ENCODE measurements around the gene BCL2L11. TPM values are rescaled to one million over a fixed set of nuclear protein-coding genes. Genes with fewer than 3 reads are reported as not detected.

The BCL2L11 gene
- total RNA-seq, 6 donors from 2014 or later = 14.8 to 76.5 (median 31.4) TPM

- DNase-seq = no peak
- H3K27me3 ChIP-seq = no peaks in the 10 kb centered on the region
- peaks cover 4 to 16% (median 9%) of the 10 kb centered on the region in 4 donors for H3K36me3 ChIP-seq
- H3K9me3 ChIP-seq = no peaks in the 10 kb centered on the region
- no peak for ATAC-seq (ENCODE audit: low FRiP score in 2 of 2)
- WGBS, 2 donors = 77 to 86% methylated on average over 9 of the region's 9 CpGs
- peaks cover 7 to 12% (median 7%) of the 10 kb centered on the region in 4 donors for H3K4me1 ChIP-seq
- TF ChIP-seq POLR2A (IDR thresholded peaks at IDR 0.05) (no peak), EP300 (IDR thresholded peaks at IDR 0.05) (no peak), POLR2AphosphoS5 (IDR thresholded peaks at IDR 0.05) (no peak)
- TF ChIP-seq, protein P1, sequence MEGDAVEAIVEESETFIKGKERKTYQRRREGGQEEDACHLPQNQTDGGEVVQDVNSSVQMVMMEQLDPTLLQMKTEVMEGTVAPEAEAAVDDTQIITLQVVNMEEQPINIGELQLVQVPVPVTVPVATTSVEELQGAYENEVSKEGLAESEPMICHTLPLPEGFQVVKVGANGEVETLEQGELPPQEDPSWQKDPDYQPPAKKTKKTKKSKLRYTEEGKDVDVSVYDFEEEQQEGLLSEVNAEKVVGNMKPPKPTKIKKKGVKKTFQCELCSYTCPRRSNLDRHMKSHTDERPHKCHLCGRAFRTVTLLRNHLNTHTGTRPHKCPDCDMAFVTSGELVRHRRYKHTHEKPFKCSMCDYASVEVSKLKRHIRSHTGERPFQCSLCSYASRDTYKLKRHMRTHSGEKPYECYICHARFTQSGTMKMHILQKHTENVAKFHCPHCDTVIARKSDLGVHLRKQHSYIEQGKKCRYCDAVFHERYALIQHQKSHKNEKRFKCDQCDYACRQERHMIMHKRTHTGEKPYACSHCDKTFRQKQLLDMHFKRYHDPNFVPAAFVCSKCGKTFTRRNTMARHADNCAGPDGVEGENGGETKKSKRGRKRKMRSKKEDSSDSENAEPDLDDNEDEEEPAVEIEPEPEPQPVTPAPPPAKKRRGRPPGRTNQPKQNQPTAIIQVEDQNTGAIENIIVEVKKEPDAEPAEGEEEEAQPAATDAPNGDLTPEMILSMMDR (IDR thresholded peaks at IDR 0.05) = no peak
- no peak overlapping the region for H3K4me3 ChIP-seq
- H3K27ac ChIP-seq = no peak overlapping the region
Observed at GRCh38 chr2:111167076-111167862, 46.6 kb downstream of the BCL2L11 start.

DNA sequence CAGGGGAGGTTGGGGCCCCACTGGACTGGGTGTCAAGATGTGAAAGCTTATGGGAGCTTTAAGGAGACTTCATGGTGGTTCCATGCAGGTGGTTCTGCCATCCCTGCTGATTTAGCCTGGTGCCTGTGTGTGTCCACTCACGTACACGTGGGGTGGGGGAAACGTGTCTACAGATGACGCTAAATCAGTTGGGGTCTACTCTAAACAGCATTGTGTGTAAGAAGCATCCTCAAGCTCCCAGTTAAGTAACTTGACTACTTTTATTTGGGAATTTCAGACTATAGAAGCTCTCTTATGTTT lies 47.1 kb downstream of the BCL2L11 start:
- peaks cover 3 to 7% (median 5%) of the 10 kb centered on the region in 4 donors for H3K4me1 ChIP-seq
- no peak overlapping the region for H3K27ac ChIP-seq
- DNase-seq = no peak
- TF ChIP-seq, protein P1 (IDR thresholded peaks at IDR 0.05) = no peak
- TF ChIP-seq POLR2A (IDR thresholded peaks at IDR 0.05) (no peak), POLR2AphosphoS5 (IDR thresholded peaks at IDR 0.05) (no peak), EP300 (IDR thresholded peaks at IDR 0.05) (no peak)
- no peaks in the 10 kb centered on the region for H3K27me3 ChIP-seq
- ATAC-seq (ENCODE audit: low FRiP score in 2 of 2) = no peak
- H3K9me3 ChIP-seq = no peaks in the 10 kb centered on the region
- WGBS, 2 donors = 88 to 92% methylated on average over 4 of the region's 4 CpGs
- H3K36me3 ChIP-seq = peaks cover 4 to 16% (median 9%) of the 10 kb centered on the region in 4 donors
- H3K4me3 ChIP-seq = no peak overlapping the region

DNA sequence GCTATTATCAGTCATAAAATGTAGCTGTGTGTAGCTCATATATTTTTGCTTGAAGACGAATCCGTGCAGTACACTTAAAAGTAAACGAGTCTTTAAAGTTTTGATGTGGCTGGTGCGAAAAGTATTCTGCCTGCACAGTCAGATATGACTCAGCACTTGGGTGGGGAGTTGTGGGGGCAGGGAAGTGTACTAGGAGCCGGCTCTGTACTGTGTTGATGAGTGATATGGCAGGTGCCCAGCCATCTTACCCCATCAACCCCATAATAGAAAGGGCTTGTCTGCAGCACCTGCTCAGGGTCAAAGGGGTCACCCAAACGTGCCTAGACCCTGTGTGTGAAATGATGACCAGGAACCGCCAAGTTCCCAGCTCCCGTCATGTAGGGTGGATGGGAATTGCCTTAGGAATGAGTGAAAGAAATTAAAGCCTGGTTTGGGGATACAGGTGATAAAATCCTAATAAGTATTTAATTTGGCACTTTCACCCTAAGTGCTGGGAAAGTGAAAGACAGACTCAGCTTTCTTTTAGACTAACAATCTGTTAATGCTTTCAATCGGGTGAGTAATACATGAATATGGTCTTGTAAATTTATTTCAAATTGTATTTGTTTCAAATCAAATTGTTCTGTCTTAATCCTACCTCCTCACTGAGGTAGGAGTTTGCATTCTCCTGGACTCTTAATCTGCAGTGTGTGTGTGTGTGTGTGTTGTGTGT lies 48.0 kb downstream of the BCL2L11 start:
- TF ChIP-seq, protein P1 (IDR thresholded peaks at IDR 0.05) = no peak
- TF ChIP-seq POLR2A (IDR thresholded peaks at IDR 0.05) (no peak), POLR2AphosphoS5 (IDR thresholded peaks at IDR 0.05) (no peak), EP300 (IDR thresholded peaks at IDR 0.05) (no peak)
- ATAC-seq (ENCODE audit: low FRiP score in 2 of 2) = peak; percentile 16 to 71
- H3K36me3 ChIP-seq = peaks cover 4 to 16% (median 9%) of the 10 kb centered on the region in 4 donors
- H3K9me3 ChIP-seq = no peaks in the 10 kb centered on the region
- H3K27me3 ChIP-seq = no peaks in the 10 kb centered on the region
- no peak overlapping the region for H3K4me3 ChIP-seq
- no peak overlapping the region for H3K27ac ChIP-seq
- WGBS, 2 donors = 44 to 53% methylated on average over 9 of the region's 9 CpGs
- no peaks in the 10 kb centered on the region for H3K4me1 ChIP-seq
- no peak for DNase-seq

GRCh38 chr2:111169268-111169667 lies 48.6 kb downstream of the BCL2L11 start:
- 59 to 69% methylated on average over 2 of the region's 2 CpGs for WGBS, 2 donors

More at GRCh38 chr2:111169268-111169667, 48.6 kb downstream of the BCL2L11 start:
- no peak for DNase-seq
- H3K4me3 ChIP-seq = no peak overlapping the region
- no peak overlapping the region for H3K27ac ChIP-seq
- H3K36me3 ChIP-seq = peaks cover 4 to 16% (median 9%) of the 10 kb centered on the region in 4 donors
- no peaks in the 10 kb centered on the region for H3K4me1 ChIP-seq
- no peak for ATAC-seq (ENCODE audit: low FRiP score in 2 of 2)
- TF ChIP-seq POLR2AphosphoS5 (IDR thresholded peaks at IDR 0.05) = no peak
- TF ChIP-seq, protein P1 (IDR thresholded peaks at IDR 0.05) = no peak
- no peak for TF ChIP-seq EP300 (IDR thresholded peaks at IDR 0.05)
- TF ChIP-seq POLR2A (IDR thresholded peaks at IDR 0.05) = no peak
- H3K9me3 ChIP-seq = no peaks in the 10 kb centered on the region
- no peaks in the 10 kb centered on the region for H3K27me3 ChIP-seq
